Brain microvascular endothelial cell (primary cell): ENCODE data around the gene PAXX.

Source experiments
- DNase-seq: peaks from one replicate; pipeline ENCODE4 v3.0.0-alpha.2; 2020
- H3K27ac ChIP-seq: fragments of 250-450 bp; sonication (Bioruptor Pico); 2 replicates; pipeline ENCODE4 v1.5.1; 2020; ENCODE audit warnings: mild to moderate bottlenecking, moderate library complexity
- H3K27me3 ChIP-seq: fragments of 250-450 bp; sonication (Bioruptor Pico); replicated peaks from 2 replicates; pipeline ENCODE4 v1.5.1; 2020; ENCODE audit warnings: mild to moderate bottlenecking
- H3K36me3 ChIP-seq: fragments of 250-450 bp; sonication (Bioruptor Pico); replicated peaks from 2 replicates; pipeline ENCODE4 v1.5.1; 2020; ENCODE audit warnings: mild to moderate bottlenecking
- H3K4me3 ChIP-seq: 2 replicates; pipeline ENCODE4 v1.5.1; 2011; ENCODE audit warnings: low read depth, mild to moderate bottlenecking, control low read depth, low read length, moderate library complexity
- in situ Hi-C: cut with HindIII; loops from 2 replicates; pipeline ENCODE4 v1.10.0; 2017; ENCODE audit warnings: low sequenced_read_pairs, low pct_ligation_motif_present
- TF ChIP-seq, protein P1 (sequence below): IDR thresholded peaks from 2 replicates; pipeline ENCODE4 v1.5.1; 2011; ENCODE audit warnings: low read depth, mild to moderate bottlenecking, moderate library complexity, low read length, control low read depth, inconsistent platforms; ENCODE audit errors: missing control alignments

Gene PAXX

DNA sequence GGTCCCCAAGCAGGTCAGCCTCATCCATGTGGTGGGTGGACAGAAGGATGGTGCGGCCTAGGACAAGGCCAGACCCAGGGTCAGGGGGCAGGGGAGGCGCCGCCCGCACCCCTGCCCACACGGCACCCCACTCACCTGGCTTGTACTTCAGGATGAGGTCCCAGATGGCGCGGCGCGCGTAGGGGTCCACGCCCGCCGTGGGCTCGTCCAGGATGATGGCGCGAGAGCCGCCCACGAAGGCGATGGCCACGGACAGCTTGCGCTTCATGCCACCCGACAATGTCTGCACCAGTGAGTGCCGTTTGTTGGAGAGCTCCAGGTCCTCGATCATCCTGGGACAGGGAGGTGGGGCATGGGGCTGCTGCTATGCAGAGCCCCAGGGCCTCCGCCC is 23.3 kb downstream of the PAXX start:
- no peak for DNase-seq
- no peaks in the 10 kb centered on the region for H3K27me3 ChIP-seq
- TF ChIP-seq, protein P1, sequence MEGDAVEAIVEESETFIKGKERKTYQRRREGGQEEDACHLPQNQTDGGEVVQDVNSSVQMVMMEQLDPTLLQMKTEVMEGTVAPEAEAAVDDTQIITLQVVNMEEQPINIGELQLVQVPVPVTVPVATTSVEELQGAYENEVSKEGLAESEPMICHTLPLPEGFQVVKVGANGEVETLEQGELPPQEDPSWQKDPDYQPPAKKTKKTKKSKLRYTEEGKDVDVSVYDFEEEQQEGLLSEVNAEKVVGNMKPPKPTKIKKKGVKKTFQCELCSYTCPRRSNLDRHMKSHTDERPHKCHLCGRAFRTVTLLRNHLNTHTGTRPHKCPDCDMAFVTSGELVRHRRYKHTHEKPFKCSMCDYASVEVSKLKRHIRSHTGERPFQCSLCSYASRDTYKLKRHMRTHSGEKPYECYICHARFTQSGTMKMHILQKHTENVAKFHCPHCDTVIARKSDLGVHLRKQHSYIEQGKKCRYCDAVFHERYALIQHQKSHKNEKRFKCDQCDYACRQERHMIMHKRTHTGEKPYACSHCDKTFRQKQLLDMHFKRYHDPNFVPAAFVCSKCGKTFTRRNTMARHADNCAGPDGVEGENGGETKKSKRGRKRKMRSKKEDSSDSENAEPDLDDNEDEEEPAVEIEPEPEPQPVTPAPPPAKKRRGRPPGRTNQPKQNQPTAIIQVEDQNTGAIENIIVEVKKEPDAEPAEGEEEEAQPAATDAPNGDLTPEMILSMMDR = no peak
- H3K27ac ChIP-seq = no peak overlapping the region
- H3K4me3 ChIP-seq = no peak overlapping the region
- in situ Hi-C loops = no loop called here
- H3K36me3 ChIP-seq = peaks cover 25% of the 10 kb centered on the region

DNA sequence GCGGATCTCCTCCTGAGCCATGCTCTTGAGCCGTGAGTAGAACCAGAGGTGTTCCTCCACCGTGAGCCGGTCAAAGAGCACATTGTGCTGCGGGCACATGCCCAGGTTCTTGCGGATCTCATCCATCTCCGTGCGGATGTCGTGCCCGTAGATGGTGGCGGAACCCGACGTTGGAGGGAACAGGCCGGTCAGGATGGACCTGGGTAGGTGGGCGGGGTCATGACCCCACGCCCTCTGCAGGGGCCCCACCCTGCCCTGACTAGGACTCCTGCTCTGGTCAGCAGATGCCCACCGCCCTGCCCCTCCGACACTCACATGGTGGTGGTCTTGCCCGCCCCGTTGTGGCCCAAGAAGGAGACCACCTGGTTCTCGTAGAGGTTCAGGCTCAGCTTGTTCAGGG is 23.8 kb downstream of the PAXX start:
- no peaks in the 10 kb centered on the region for H3K27me3 ChIP-seq
- no peak overlapping the region for H3K27ac ChIP-seq
- H3K36me3 ChIP-seq = peaks cover 25% of the 10 kb centered on the region
- TF ChIP-seq, protein P1 = no peak
- in situ Hi-C loops = no loop called here
- H3K4me3 ChIP-seq = no peak overlapping the region
- DNase-seq = no peak

DNA sequence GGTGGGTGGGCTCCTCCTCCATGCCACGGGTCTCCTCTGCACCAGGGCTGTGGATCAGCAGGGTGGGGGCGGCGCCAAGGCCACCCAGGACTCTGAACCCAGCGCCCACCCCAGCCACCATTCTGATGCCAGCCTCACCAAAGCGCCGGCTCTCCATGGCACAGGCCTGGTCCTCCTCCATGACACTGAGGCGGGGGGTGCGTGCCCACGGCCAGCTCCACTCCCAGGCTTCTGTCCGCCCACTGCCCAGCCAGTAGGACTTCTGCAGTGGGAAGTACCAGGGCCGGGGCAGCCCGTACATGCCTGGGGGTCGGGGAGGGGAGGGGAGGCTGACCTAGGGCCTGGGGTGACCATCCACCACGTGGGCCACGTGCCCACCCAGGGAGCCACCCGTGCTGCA is 24.2 kb downstream of the PAXX start:
- no peaks in the 10 kb centered on the region for H3K27me3 ChIP-seq
- DNase-seq = no peak
- peaks cover 25% of the 10 kb centered on the region for H3K36me3 ChIP-seq
- H3K4me3 ChIP-seq = no peak overlapping the region
- no peak overlapping the region for H3K27ac ChIP-seq
- in situ Hi-C loops = no loop called here
- TF ChIP-seq, protein P1 = no peak

- in situ Hi-C loops = no loop called here
- DNase-seq = no peak
- Histone ChIP-seq H3K36me3 (peaks cover 22% of the 10 kb centered on the region), H3K4me3 (no peak overlapping the region), H3K27ac (no peak overlapping the region), H3K27me3 (no peaks in the 10 kb centered on the region)
- TF ChIP-seq, protein P1 = no peak
Observed at GRCh38 chr9:137017071-137017470, 24.8 kb downstream of the PAXX start.

DNA sequence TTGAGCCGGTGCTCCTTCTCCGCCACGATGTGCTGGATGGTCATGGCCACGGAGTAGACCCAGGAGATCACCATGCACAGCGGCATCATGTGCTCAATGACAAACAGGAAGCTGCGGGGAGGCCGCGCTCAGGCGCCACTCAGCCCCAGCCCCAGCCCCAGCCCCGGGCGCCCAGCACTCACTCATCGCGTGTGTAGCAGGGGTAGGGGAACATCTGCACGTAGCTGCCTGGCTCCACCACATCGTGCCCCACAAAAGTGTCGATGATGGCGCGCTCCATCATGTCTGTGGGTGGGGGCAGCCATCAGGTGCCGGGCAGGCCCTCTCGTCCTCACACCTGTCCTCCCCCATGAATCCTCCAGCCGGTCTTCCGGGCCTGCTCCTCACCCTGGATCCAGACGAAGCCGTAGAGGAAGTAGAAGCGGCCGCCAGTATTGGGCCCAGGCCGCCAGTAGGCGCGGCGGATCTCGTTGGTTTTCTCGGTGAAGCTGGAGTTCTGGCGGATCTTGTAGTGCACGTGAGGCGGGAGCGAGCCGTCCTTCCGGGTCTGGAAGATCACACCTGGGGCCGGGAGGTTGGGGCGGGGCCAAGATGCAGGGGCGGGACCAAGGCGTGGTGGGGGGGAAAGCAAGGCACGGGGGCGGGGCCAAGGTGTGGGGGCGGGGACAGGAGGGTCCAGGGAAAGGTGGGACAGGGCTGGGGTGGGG is 25.7 kb downstream of the PAXX start:
- peaks cover 22% of the 10 kb centered on the region for H3K36me3 ChIP-seq
- DNase-seq = no peak
- in situ Hi-C loops = no loop called here
- TF ChIP-seq, protein P1 = no peak
- no peak overlapping the region for H3K4me3 ChIP-seq
- H3K27ac ChIP-seq = no peak overlapping the region
- H3K27me3 ChIP-seq = no peaks in the 10 kb centered on the region
